Caco-2 (cell line): Measurements from ENCODE around the gene KIF27. TPM values are rescaled to one million over a fixed set of nuclear protein-coding genes. Genes with fewer than 3 reads are reported as not detected.

Source experiments
- BruUV-seq: library from RNA; stranded (reverse); fragments of 400-500 nt; replicated peaks from 2 replicates; lab custom pipeline; 2021; lab: Mats Ljungman, UMichigan
- CTCF ChIA-PET: fragments of 300-600 bp; sonication (Branson Sonifier 250); formaldehyde crosslinking; loops from one replicate; lab custom pipeline; 2022; ENCODE audit warnings: antibody characterized with exemption; lab: Charles Lee
- POLR2A ChIA-PET: fragments of 300-600 bp; sonication (Branson Sonifier 250); formaldehyde crosslinking; loops from one replicate; lab custom pipeline; 2022; ENCODE audit warnings: antibody characterized with exemption; lab: Charles Lee
- DNase-seq, 2 experiments: peaks; one replicate each; pipeline versions ENCODE4 v3.0.0 to v3.0.0-alpha.2; 2020 to 2022
- H3K27me3 ChIP-seq: replicated peaks from 2 replicates; pipeline ENCODE4 v1.6.0; 2011; ENCODE audit warnings: low read length; ENCODE audit not compliant: control insufficient read depth, insufficient read depth
- H3K36me3 ChIP-seq: 2 replicates; pipeline ENCODE4 v1.5.1; 2011; ENCODE audit warnings: low read length; ENCODE audit not compliant: control insufficient read depth, insufficient read depth
- H3K4me1 ChIP-seq: fragments of 250-450 bp; sonication (Bioruptor Pico); 2 replicates; pipeline ENCODE4 v1.5.1; 2020; ENCODE audit warnings: mild to moderate bottlenecking
- H3K4me3 ChIP-seq: 2 replicates; pipeline ENCODE4 v1.5.1; 2011; ENCODE audit warnings: low read depth, mild to moderate bottlenecking, control low read depth, low read length
- H3K9me3 ChIP-seq: fragments of 250-450 bp; sonication (Bioruptor Pico); 2 replicates; pipeline ENCODE4 v1.5.1; 2020; ENCODE audit warnings: mild to moderate bottlenecking, moderate library complexity
- H3K27ac Mint-ChIP-seq: one replicate; pipeline ENCODE4 v1.8.0; 2022; ENCODE audit warnings: mixed read lengths; ENCODE audit not compliant: unreplicated experiment
- H3K27me3 Mint-ChIP-seq: one replicate; pipeline ENCODE4 v1.8.0; 2022; ENCODE audit warnings: mixed read lengths; ENCODE audit not compliant: insufficient read depth, unreplicated experiment
- H3K36me3 Mint-ChIP-seq: one replicate; pipeline ENCODE4 v1.8.0; 2022; ENCODE audit warnings: mild to moderate bottlenecking, mixed read lengths; ENCODE audit not compliant: insufficient read depth, unreplicated experiment
- H3K4me1 Mint-ChIP-seq: one replicate; pipeline ENCODE4 v1.8.0; 2022; ENCODE audit warnings: low read depth, mixed read lengths; ENCODE audit not compliant: unreplicated experiment
- H3K4me3 Mint-ChIP-seq: one replicate; pipeline ENCODE4 v1.8.0; 2022; ENCODE audit warnings: mild to moderate bottlenecking, moderate library complexity, mixed read lengths; ENCODE audit not compliant: unreplicated experiment
- H3K9me3 Mint-ChIP-seq: one replicate; pipeline ENCODE4 v1.8.0; 2022; ENCODE audit warnings: mixed read lengths; ENCODE audit not compliant: unreplicated experiment
- CTCF ChIP-seq, 2 experiments: fragments of 200-600 bp in 1 of 2; IDR thresholded peaks; 1 replicate in 1 of 2; 2 replicates in 1 of 2; pipeline versions ENCODE4 v1.5.1 to v1.8.0; 2011 to 2022; ENCODE audit warnings: antibody characterized with exemption in 1 of 2, control low read depth in 1 of 2, inconsistent platforms in 1 of 2, low read depth in 1 of 2, low read length in 1 of 2, mild to moderate bottlenecking in 1 of 2, moderate library complexity in 1 of 2; ENCODE audit not compliant: insufficient read depth in 1 of 2, severe bottlenecking in 1 of 2, unreplicated experiment in 1 of 2
- intact Hi-C: fragments of 100-400 bp; cut with micrococcal nuclease; formaldehyde crosslinking; loops from one replicate; pipeline ENCODE4 v1.10.0; 2022; ENCODE audit not compliant: unreplicated experiment
- total RNA-seq: library from RNA; stranded (reverse); gene quantifications from 2 replicates; pipeline ENCODE4 v1.2.3, GENCODE V29; 2022

KIF27 gene
- total RNA-seq, 1 experiment from 2014 or later: 1.8 TPM

- Mint-ChIP-seq H3K4me1 (peaks cover 6% of the 10 kb centered on the region), H3K36me3 (peaks cover 82% of the 10 kb centered on the region), H3K27me3 (no peaks in the 10 kb centered on the region), H3K9me3 (no peaks in the 10 kb centered on the region), H3K27ac (peak overlapping the region; percentile 77), H3K4me3 (no peak overlapping the region)
- DNase-seq: no peak
- no TSS peak for BruUV-seq
- no peaks in the 10 kb centered on the region for H3K27me3 ChIP-seq
- H3K4me3 ChIP-seq: no peak overlapping the region
- intact Hi-C loops: no loop called here
- ChIA-PET POLR2A (interaction anchor here (0.6 to 0.7 kb wide), 2 partner anchors 12 to 16 kb away, joined by 3 to 4 read pairs; partner anchors contain the start of gene RMI1), CTCF (no interaction called here)
- H3K9me3 ChIP-seq: no peaks in the 10 kb centered on the region
- H3K36me3 ChIP-seq: no peaks in the 10 kb centered on the region
- TF ChIP-seq CTCF (IDR thresholded peaks at IDR 0.05; ENCODE audit: insufficient read depth in 1 of 2, low read depth in 1 of 2, low read length in 1 of 2, severe bottlenecking in 1 of 2, unreplicated experiment in 1 of 2): no peak
- peaks cover 3% of the 10 kb centered on the region; the same call in 1 of the 2 replicates for H3K4me1 ChIP-seq
These were observed 43.7 kb upstream of the KIF27 start for GRCh38 chr9:83964973-83965349.

- Mint-ChIP-seq H3K4me3 (no peak overlapping the region), H3K36me3 (peaks cover 55% of the 10 kb centered on the region), H3K9me3 (no peaks in the 10 kb centered on the region), H3K27ac (peak overlapping the region; percentile 64), H3K27me3 (no peaks in the 10 kb centered on the region), H3K4me1 (peaks cover 6% of the 10 kb centered on the region)
- Histone ChIP-seq H3K27me3 (no peaks in the 10 kb centered on the region), H3K9me3 (no peaks in the 10 kb centered on the region), H3K4me1 (peaks cover 3% of the 10 kb centered on the region; the same call in 1 of the 2 replicates), H3K4me3 (no peak overlapping the region), H3K36me3 (no peaks in the 10 kb centered on the region)
- ChIA-PET CTCF (no interaction called here), POLR2A (no interaction called here)
- TF ChIP-seq CTCF (IDR thresholded peaks at IDR 0.05; ENCODE audit: insufficient read depth in 1 of 2, low read depth in 1 of 2, low read length in 1 of 2, severe bottlenecking in 1 of 2, unreplicated experiment in 1 of 2): no peak
- DNase-seq: peak in 1 of 2 experiments; percentile 32
- BruUV-seq: no TSS peak
- intact Hi-C loops: no loop called here
These were observed 40.9 kb upstream of the KIF27 start for GRCh38 chr9:83962165-83962564.

GRCh38 chr9:83960991-83961390 lies 39.8 kb upstream of the KIF27 start:
- intact Hi-C loops: no loop called here
- Histone ChIP-seq H3K36me3 (no peaks in the 10 kb centered on the region), H3K4me1 (peaks cover 3% of the 10 kb centered on the region; the same call in 1 of the 2 replicates), H3K4me3 (no peak overlapping the region), H3K27me3 (no peaks in the 10 kb centered on the region), H3K9me3 (no peaks in the 10 kb centered on the region)
- Mint-ChIP-seq H3K36me3 (peaks cover 49% of the 10 kb centered on the region), H3K4me1 (no peaks in the 10 kb centered on the region), H3K27ac (no peak overlapping the region), H3K4me3 (no peak overlapping the region), H3K9me3 (no peaks in the 10 kb centered on the region), H3K27me3 (no peaks in the 10 kb centered on the region)
- TF ChIP-seq CTCF (IDR thresholded peaks at IDR 0.05; ENCODE audit: insufficient read depth in 1 of 2, low read depth in 1 of 2, low read length in 1 of 2, severe bottlenecking in 1 of 2, unreplicated experiment in 1 of 2): no peak
- DNase-seq: no peak
- no TSS peak for BruUV-seq
- ChIA-PET CTCF (no interaction called here), POLR2A (no interaction called here)
